ENCODE results near the gene PCAT7.

PCAT7 gene

GRCh38 chr9:94599102-94599501 lies 44.2 kb downstream of the PCAT7 start:
- H3K27me3 ChIP-seq (ENCODE audit: control insufficient read depth in 1 of 2, insufficient read depth in 1 of 2, low read length in 2 of 2): peaks cover 6 to 10% of the 10 kb centered on the region in 2 experiments
- no peak for DNase-seq
- no peak overlapping the region for H2BK15ac ChIP-seq (ENCODE audit: low read depth, poor library complexity, severe bottlenecking)
- H3K4me1 ChIP-seq (ENCODE audit: control insufficient read depth, insufficient read depth, low read depth, low read length): peaks cover 4% of the 10 kb centered on the region
- H2AFZ ChIP-seq (ENCODE audit: low read depth, low read length): no peak overlapping the region
- 90% methylated on average over 6 of the region's 7 CpGs for WGBS
- H3K9ac ChIP-seq (ENCODE audit: low read length): no peak overlapping the region
- H3K9me3 ChIP-seq (ENCODE audit: control insufficient read depth, low read length): no peaks in the 10 kb centered on the region
- no peaks in the 10 kb centered on the region for H3K36me3 ChIP-seq (ENCODE audit: control insufficient read depth in 1 of 2, insufficient read depth in 2 of 2, low read depth in 1 of 2, low read length in 2 of 2)
- H4K91ac ChIP-seq (ENCODE audit: low read length): no peak overlapping the region
- no peaks in the 10 kb centered on the region for H3K79me1 ChIP-seq (replicated peaks; ENCODE audit: low read length, poor library complexity, severe bottlenecking)
- H2AK5ac ChIP-seq (ENCODE audit: low read length, severe bottlenecking): no peak overlapping the region
- H4K8ac ChIP-seq (ENCODE audit: low read length): no peak overlapping the region
- no peak overlapping the region for H3K27ac ChIP-seq (ENCODE audit: low read length, poor library complexity, severe bottlenecking)
- no peak overlapping the region for H3K4me2 ChIP-seq (ENCODE audit: low read length, poor library complexity, severe bottlenecking)
- no peak overlapping the region for H2BK120ac ChIP-seq (ENCODE audit: low read depth, low read length)
- no peak overlapping the region for H2BK12ac ChIP-seq (ENCODE audit: low read length in 2 of 2)
- H3K18ac ChIP-seq (ENCODE audit: low read depth in 1 of 2, low read length in 2 of 2): no peak overlapping the region
- no peak overlapping the region for H3K4me3 ChIP-seq (ENCODE audit: insufficient read depth in 1 of 2, low read depth in 1 of 2, low read length in 2 of 2)
- no peak overlapping the region for H3K14ac ChIP-seq (ENCODE audit: low read length in 2 of 2)
- no peak overlapping the region for H3K4ac ChIP-seq (ENCODE audit: low read depth in 1 of 2, low read length in 2 of 2)
- H2BK5ac ChIP-seq (ENCODE audit: low read depth, low read length, poor library complexity, severe bottlenecking): no peak overlapping the region
- no peak overlapping the region for H3K23ac ChIP-seq (ENCODE audit: low read length in 2 of 2)

- Histone ChIP-seq H3K4me3 (ENCODE audit: insufficient read depth in 1 of 2, low read depth in 1 of 2, low read length in 2 of 2) (no peak overlapping the region), H3K79me1 (replicated peaks; ENCODE audit: low read length, poor library complexity, severe bottlenecking) (no peaks in the 10 kb centered on the region), H2BK120ac (ENCODE audit: low read depth, low read length) (no peak overlapping the region), H3K4ac (ENCODE audit: low read depth in 1 of 2, low read length in 2 of 2) (no peak overlapping the region), H2AFZ (ENCODE audit: low read depth, low read length) (no peak overlapping the region), H3K27ac (ENCODE audit: low read length, poor library complexity, severe bottlenecking) (no peak overlapping the region), H2BK15ac (ENCODE audit: low read depth, poor library complexity, severe bottlenecking) (no peak overlapping the region), H2BK5ac (ENCODE audit: low read depth, low read length, poor library complexity, severe bottlenecking) (no peak overlapping the region), H3K36me3 (ENCODE audit: control insufficient read depth in 1 of 2, insufficient read depth in 2 of 2, low read depth in 1 of 2, low read length in 2 of 2) (no peaks in the 10 kb centered on the region), H2BK12ac (ENCODE audit: low read length in 2 of 2) (no peak overlapping the region), H2AK5ac (ENCODE audit: low read length, severe bottlenecking) (no peak overlapping the region), H3K4me2 (ENCODE audit: low read length, poor library complexity, severe bottlenecking) (no peak overlapping the region), H3K4me1 (ENCODE audit: control insufficient read depth, insufficient read depth, low read depth, low read length) (peaks cover 6% of the 10 kb centered on the region), H3K23ac (ENCODE audit: low read length in 2 of 2) (no peak overlapping the region), H3K27me3 (ENCODE audit: control insufficient read depth in 1 of 2, insufficient read depth in 1 of 2, low read length in 2 of 2) (peaks cover 9 to 14% of the 10 kb centered on the region in 2 experiments), H3K9ac (ENCODE audit: low read length) (no peak overlapping the region), H3K14ac (ENCODE audit: low read length in 2 of 2) (no peak overlapping the region), H4K8ac (ENCODE audit: low read length) (no peak overlapping the region), H4K91ac (ENCODE audit: low read length) (no peak overlapping the region), H3K18ac (ENCODE audit: low read depth in 1 of 2, low read length in 2 of 2) (no peak overlapping the region), H3K9me3 (ENCODE audit: control insufficient read depth, low read length) (no peaks in the 10 kb centered on the region)
- 77% methylated on average over 8 of the region's 8 CpGs for WGBS
- DNase-seq: no peak
These were observed 45.4 kb downstream of the PCAT7 start for GRCh38 chr9:94600258-94600657.

- 78% methylated on average over 9 of the region's 10 CpGs for whole genome bisulfite sequencing
- H3K4me1 ChIP-seq (ENCODE audit: control insufficient read depth, insufficient read depth, low read depth, low read length): peaks cover 6% of the 10 kb centered on the region
- H3K79me1 ChIP-seq (replicated peaks; ENCODE audit: low read length, poor library complexity, severe bottlenecking): no peaks in the 10 kb centered on the region
- no peak overlapping the region for H2AK5ac ChIP-seq (ENCODE audit: low read length, severe bottlenecking)
- no peak overlapping the region for H3K4me3 ChIP-seq (ENCODE audit: insufficient read depth in 1 of 2, low read depth in 1 of 2, low read length in 2 of 2)
- H3K9me3 ChIP-seq (ENCODE audit: control insufficient read depth, low read length): no peaks in the 10 kb centered on the region
- no peak overlapping the region for H3K18ac ChIP-seq (ENCODE audit: low read depth in 1 of 2, low read length in 2 of 2)
- no peak overlapping the region for H2BK120ac ChIP-seq (ENCODE audit: low read depth, low read length)
- no peak for DNase-seq
- no peak overlapping the region for H2BK12ac ChIP-seq (ENCODE audit: low read length in 2 of 2)
- no peak overlapping the region for H3K23ac ChIP-seq (ENCODE audit: low read length in 2 of 2)
- H4K91ac ChIP-seq (ENCODE audit: low read length): no peak overlapping the region
- no peak overlapping the region for H3K4ac ChIP-seq (ENCODE audit: low read depth in 1 of 2, low read length in 2 of 2)
- no peak overlapping the region for H3K9ac ChIP-seq (ENCODE audit: low read length)
- H2BK15ac ChIP-seq (ENCODE audit: low read depth, poor library complexity, severe bottlenecking): no peak overlapping the region
- no peak overlapping the region for H2AFZ ChIP-seq (ENCODE audit: low read depth, low read length)
- H2BK5ac ChIP-seq (ENCODE audit: low read depth, low read length, poor library complexity, severe bottlenecking): no peak overlapping the region
- no peak overlapping the region for H3K27ac ChIP-seq (ENCODE audit: low read length, poor library complexity, severe bottlenecking)
- no peak overlapping the region for H4K8ac ChIP-seq (ENCODE audit: low read length)
- no peak overlapping the region for H3K14ac ChIP-seq (ENCODE audit: low read length in 2 of 2)
- no peak overlapping the region for H3K4me2 ChIP-seq (ENCODE audit: low read length, poor library complexity, severe bottlenecking)
- H3K36me3 ChIP-seq (ENCODE audit: control insufficient read depth in 1 of 2, insufficient read depth in 2 of 2, low read depth in 1 of 2, low read length in 2 of 2): no peaks in the 10 kb centered on the region
- H3K27me3 ChIP-seq (ENCODE audit: control insufficient read depth in 1 of 2, insufficient read depth in 1 of 2, low read length in 2 of 2): peaks cover 12 to 16% of the 10 kb centered on the region in 2 experiments
These were observed 45.8 kb downstream of the PCAT7 start for GRCh38 chr9:94600715-94601114.

GRCh38 chr9:94602666-94603065 lies 47.8 kb downstream of the PCAT7 start:
- 97% methylated on average over 5 of the region's 6 CpGs for WGBS

More at GRCh38 chr9:94602666-94603065, 47.8 kb downstream of the PCAT7 start:
- Histone ChIP-seq H3K9me3 (ENCODE audit: control insufficient read depth, low read length) (no peaks in the 10 kb centered on the region), H4K91ac (ENCODE audit: low read length) (no peak overlapping the region), H2AK5ac (ENCODE audit: low read length, severe bottlenecking) (no peak overlapping the region), H3K9ac (ENCODE audit: low read length) (no peak overlapping the region), H3K4me3 (ENCODE audit: insufficient read depth in 1 of 2, low read depth in 1 of 2, low read length in 2 of 2) (no peak overlapping the region), H3K4me2 (ENCODE audit: low read length, poor library complexity, severe bottlenecking) (no peak overlapping the region), H2BK12ac (ENCODE audit: low read length in 2 of 2) (no peak overlapping the region), H3K27ac (ENCODE audit: low read length, poor library complexity, severe bottlenecking) (no peak overlapping the region), H2BK15ac (ENCODE audit: low read depth, poor library complexity, severe bottlenecking) (no peak overlapping the region), H2AFZ (ENCODE audit: low read depth, low read length) (no peak overlapping the region), H3K79me1 (replicated peaks; ENCODE audit: low read length, poor library complexity, severe bottlenecking) (no peaks in the 10 kb centered on the region), H3K18ac (ENCODE audit: low read depth in 1 of 2, low read length in 2 of 2) (no peak overlapping the region), H2BK5ac (ENCODE audit: low read depth, low read length, poor library complexity, severe bottlenecking) (no peak overlapping the region), H3K14ac (ENCODE audit: low read length in 2 of 2) (no peak overlapping the region), H4K8ac (ENCODE audit: low read length) (no peak overlapping the region), H3K4ac (ENCODE audit: low read depth in 1 of 2, low read length in 2 of 2) (no peak overlapping the region), H3K36me3 (ENCODE audit: control insufficient read depth in 1 of 2, insufficient read depth in 2 of 2, low read depth in 1 of 2, low read length in 2 of 2) (no peaks in the 10 kb centered on the region), H3K23ac (ENCODE audit: low read length in 2 of 2) (no peak overlapping the region), H3K4me1 (ENCODE audit: control insufficient read depth, insufficient read depth, low read depth, low read length) (peaks cover 6% of the 10 kb centered on the region), H3K27me3 (ENCODE audit: control insufficient read depth in 1 of 2, insufficient read depth in 1 of 2, low read length in 2 of 2) (peaks cover 31 to 32% of the 10 kb centered on the region in 2 experiments), H2BK120ac (ENCODE audit: low read depth, low read length) (no peak overlapping the region)
- no peak for DNase-seq

Measured in mesenchymal stem cell (in vitro differentiated cells and primary cell).